Muscle of back (tissue), 11 donors: Measurements from ENCODE around the gene RAI1. TPM values are rescaled to one million over a fixed set of nuclear protein-coding genes. Genes with fewer than 3 reads are reported as not detected.
A peak's percentile ranks its signal among the peaks of the same experiment; 100 is the strongest.

ENCODE experiments used
- DNase-seq, 3 donors: peaks; one replicate each; pipeline versions ENCODE4 v3.0.0 to v3.0.0-alpha.2; 2013
- polyA plus RNA-seq, 10 donors: library from polyadenylated mRNA; unstranded; fragments of 120-200 nt; gene quantifications; one replicate each; pipeline ENCODE4 v1.2.1, GENCODE V29; 2013; ENCODE audit not compliant: insufficient read length in 10 of 10

The RAI1 gene
- polyA plus RNA-seq, 10 donors, result 12.5 to 23.4 (median 16.7) TPM

- no peak for DNase-seq
These were observed 19.3 kb upstream of the RAI1 start for GRCh38 chr17:17661834-17662385.

- DNase-seq, result peak; percentile 53 to 91 (median 76)
These were observed 17.8 kb upstream of the RAI1 start for GRCh38 chr17:17663160-17664063.

GRCh38 chr17:17664064-17664452 lies 17.2 kb upstream of the RAI1 start:
- no peak for DNase-seq

- DNase-seq, result no peak
These were observed 16.0 kb upstream of the RAI1 start for GRCh38 chr17:17665255-17665654.

GRCh38 chr17:17666111-17666714 lies 15.0 kb upstream of the RAI1 start:
- no peak for DNase-seq

GRCh38 chr17:17667231-17667630 lies 14.0 kb upstream of the RAI1 start:
- DNase-seq, result no peak

- no peak for DNase-seq
These were observed 13.3 kb upstream of the RAI1 start for GRCh38 chr17:17667947-17668346.

GRCh38 chr17:17668358-17668757 lies 12.9 kb upstream of the RAI1 start:
- DNase-seq, result no peak

- no peak for DNase-seq
These were observed 12.3 kb upstream of the RAI1 start for GRCh38 chr17:17668775-17669579.

GRCh38 chr17:17669580-17670235 lies 11.6 kb upstream of the RAI1 start:
- DNase-seq, result no peak

GRCh38 chr17:17670701-17671305 lies 10.5 kb upstream of the RAI1 start:
- DNase-seq, result no peak

GRCh38 chr17:17671369-17672129 lies 9.7 kb upstream of the RAI1 start:
- DNase-seq, result no peak

- DNase-seq, result no peak
These were observed 8.5 kb upstream of the RAI1 start for GRCh38 chr17:17672453-17673368.

- no peak for DNase-seq
These were observed 5.8 kb upstream of the RAI1 start for GRCh38 chr17:17675416-17675815.

GRCh38 chr17:17675925-17676534 lies 5.2 kb upstream of the RAI1 start:
- DNase-seq, result peak in 1 of 3 donors; percentile 30

GRCh38 chr17:17676752-17677151 lies 4.5 kb upstream of the RAI1 start:
- no peak for DNase-seq

GRCh38 chr17:17677299-17678040 lies 3.8 kb upstream of the RAI1 start:
- DNase-seq, result peak in 1 of 3 donors; percentile 7
